Esophagus squamous epithelium (tissue), 5 donors: ENCODE measurements around the gene SCN3A. TPM values are rescaled to one million over a fixed set of nuclear protein-coding genes. Genes with fewer than 3 reads are reported as not detected.

ENCODE experiments used
- DNase-seq: peaks from one replicate; lab custom pipeline; 2025; lab: John Stamatoyannopoulos, UW
- H3K27ac ChIP-seq, 4 donors: fragments of 200-600 bp; sonication (generic); one replicate each; pipeline ENCODE4 v1.5.1; 2016 to 2019; ENCODE audit warnings: mild to moderate bottlenecking in 1 of 4
- H3K27me3 ChIP-seq, 4 donors: fragments of 200-600 bp; sonication (generic); 1 replicate in 3 of 4; 2 replicates in 1 of 4; pipeline versions ENCODE4 v1.5.1 to v1.6.0; 2017 to 2021; ENCODE audit warnings: antibody characterized with exemption in 1 of 4
- H3K36me3 ChIP-seq, 3 donors: fragments of 200-600 bp; sonication (generic); one replicate each; pipeline ENCODE4 v1.5.1; 2016 to 2019
- H3K4me1 ChIP-seq, 3 donors: fragments of 200-600 bp; sonication (generic); one replicate each; pipeline ENCODE4 v1.5.1; 2017 to 2019
- H3K4me3 ChIP-seq, 4 donors: fragments of 200-600 bp; sonication (generic); 1 replicate in 3 of 4; 2 replicates in 1 of 4; pipeline ENCODE4 v1.5.1; 2016 to 2019; ENCODE audit warnings: mild to moderate bottlenecking in 2 of 4, moderate library complexity in 1 of 4
- H3K9me3 ChIP-seq, 3 donors: fragments of 200-600 bp; sonication (generic); one replicate each; pipeline ENCODE4 v1.5.1; 2016 to 2019
- CTCF ChIP-seq, 6 experiments: fragments of 450-650 bp in 4 of 6; fragments of 200-600 bp in 2 of 6; sonication (generic) in 2 of 6; IDR thresholded peaks; one replicate each; pipeline ENCODE4 v1.5.1; 2016 to 2019; ENCODE audit warnings: antibody characterized with exemption in 6 of 6, mild to moderate bottlenecking in 4 of 6, moderate library complexity in 4 of 6
- POLR2A ChIP-seq, 4 donors: fragments of 450-650 bp; IDR thresholded peaks; one replicate each; pipeline ENCODE4 v1.6.1; 2017; ENCODE audit warnings: antibody characterized with exemption in 4 of 4, mild to moderate bottlenecking in 4 of 4, moderate library complexity in 3 of 4
- WGBS, 2 donors: methylation state at CpG; one replicate each; pipeline ENCODE4 v1.1.5; 2018; 5-methylcytosine and 5-hydroxymethylcytosine counted together
- intact Hi-C: fragments of 100-400 bp; cut with DNase I; formaldehyde crosslinking; loops from one replicate; pipeline ENCODE4 v1.15.0; 2022
- total RNA-seq, 4 donors: library from RNA; depleted of rRNA; stranded (reverse); fragments of >200 nt; gene quantifications; one replicate each; pipeline ENCODE4 v1.1.0, GENCODE V29; 2016
- donor health status: DM: yes; HTN: yes; CAD: no.

SCN3A gene
- total RNA-seq, 4 donors from 2014 or later, result 0.08 to 0.83 (median 0.45) TPM

DNA sequence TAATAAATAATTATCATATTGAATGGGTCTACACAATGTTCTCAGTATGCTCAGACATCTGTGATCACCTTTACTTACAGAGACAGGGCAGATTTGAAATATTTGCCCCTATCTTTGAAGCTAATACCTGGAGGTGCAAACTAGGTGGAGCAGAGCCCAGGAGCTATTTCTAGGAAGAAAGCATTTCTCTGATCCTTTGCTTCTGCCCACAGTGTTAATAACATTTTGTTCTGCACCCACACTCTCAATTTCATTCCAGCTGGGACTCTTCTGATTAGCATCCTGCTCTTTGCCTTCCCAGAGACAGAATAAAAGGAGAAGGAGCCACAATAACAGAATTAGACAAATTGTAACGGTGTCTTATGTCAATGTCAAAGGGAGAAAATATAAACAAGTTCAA, 23.7 kb upstream of the SCN3A start:
- 63 to 83% methylated on average over 1 of the region's 1 CpG for WGBS, 2 donors
- H3K27ac ChIP-seq, result no peak overlapping the region
- no peaks in the 10 kb centered on the region for H3K36me3 ChIP-seq
- intact Hi-C loops, result no loop called here
- H3K4me1 ChIP-seq, result no peaks in the 10 kb centered on the region
- H3K9me3 ChIP-seq, result no peaks in the 10 kb centered on the region
- H3K4me3 ChIP-seq, result no peak overlapping the region
- H3K27me3 ChIP-seq, result no peaks in the 10 kb centered on the region
- DNase-seq, result no peak
- TF ChIP-seq POLR2A (IDR thresholded peaks at IDR 0.05) (no peak), CTCF (IDR thresholded peaks at IDR 0.05) (no peak)

GRCh38 chr2:165224941-165225340, 21.1 kb upstream of the SCN3A start:
- no peak for DNase-seq
- H3K4me1 ChIP-seq, result no peaks in the 10 kb centered on the region
- intact Hi-C loops, result no loop called here
- 32 to 37% methylated on average over 1 of the region's 1 CpG for WGBS, 2 donors
- H3K27me3 ChIP-seq, result no peaks in the 10 kb centered on the region
- H3K9me3 ChIP-seq, result no peaks in the 10 kb centered on the region
- no peak overlapping the region for H3K27ac ChIP-seq
- no peak overlapping the region for H3K4me3 ChIP-seq
- TF ChIP-seq POLR2A (IDR thresholded peaks at IDR 0.05) (no peak), CTCF (IDR thresholded peaks at IDR 0.05) (no peak)
- no peaks in the 10 kb centered on the region for H3K36me3 ChIP-seq

- Histone ChIP-seq H3K4me1 (no peaks in the 10 kb centered on the region), H3K27me3 (no peaks in the 10 kb centered on the region), H3K27ac (no peak overlapping the region), H3K36me3 (no peaks in the 10 kb centered on the region), H3K9me3 (no peaks in the 10 kb centered on the region), H3K4me3 (no peak overlapping the region)
- WGBS, 2 donors, result 64 to 81% methylated on average over 3 of the region's 3 CpGs
- TF ChIP-seq POLR2A (IDR thresholded peaks at IDR 0.05), result no peak
- no peak for TF ChIP-seq CTCF (IDR thresholded peaks at IDR 0.05)
- no peak for DNase-seq
- intact Hi-C loops, result no loop called here
Observed at GRCh38 chr2:165219481-165219880, 15.6 kb upstream of the SCN3A start.

- no peak overlapping the region for H3K4me3 ChIP-seq
- no peak for TF ChIP-seq CTCF (IDR thresholded peaks at IDR 0.05)
- TF ChIP-seq POLR2A (IDR thresholded peaks at IDR 0.05), result no peak
- DNase-seq, result no peak
- no peak overlapping the region for H3K27ac ChIP-seq
- H3K27me3 ChIP-seq, result no peaks in the 10 kb centered on the region
- H3K9me3 ChIP-seq, result no peaks in the 10 kb centered on the region
- H3K36me3 ChIP-seq, result no peaks in the 10 kb centered on the region
- intact Hi-C loops, result no loop called here
- no peaks in the 10 kb centered on the region for H3K4me1 ChIP-seq
- WGBS, 2 donors, result 74 to 88% methylated on average over 1 of the region's 1 CpG
Observed at GRCh38 chr2:165214093-165214492, 10.2 kb upstream of the SCN3A start.

DNA sequence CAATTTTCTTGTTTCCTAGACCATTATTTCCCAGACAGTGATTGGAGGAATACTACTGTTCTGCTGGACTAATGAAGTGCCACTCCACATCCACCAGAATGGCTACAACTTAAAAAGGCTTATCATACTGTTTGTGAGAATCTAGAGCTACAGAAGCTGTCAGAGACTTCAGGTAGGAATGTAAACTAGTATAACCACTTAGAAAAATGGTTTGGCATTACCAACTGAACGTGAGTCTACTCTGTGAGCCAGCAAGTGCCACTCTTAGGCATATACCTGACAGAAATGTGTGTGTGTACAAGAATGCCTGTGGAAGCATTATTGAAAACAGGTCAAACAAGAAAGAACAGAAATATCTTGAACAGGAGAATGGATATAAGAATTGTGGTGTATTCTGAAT, 4.2 kb upstream of the SCN3A start:
- no peak for DNase-seq
- no peaks in the 10 kb centered on the region for H3K27me3 ChIP-seq
- no peaks in the 10 kb centered on the region for H3K36me3 ChIP-seq
- no peaks in the 10 kb centered on the region for H3K4me1 ChIP-seq
- no peak overlapping the region for H3K4me3 ChIP-seq
- 33 to 47% methylated on average over 1 of the region's 1 CpG for WGBS, 2 donors
- H3K27ac ChIP-seq, result no peak overlapping the region
- intact Hi-C loops, result loop anchor here (5.0 kb wide), 1 partner anchor 191 kb away; no protein-coding TSS in a partner anchor
- TF ChIP-seq POLR2A (IDR thresholded peaks at IDR 0.05) (no peak), CTCF (IDR thresholded peaks at IDR 0.05) (no peak)
- H3K9me3 ChIP-seq, result no peaks in the 10 kb centered on the region
